ENCODE data around the gene CDH24.

CDH24 gene

GRCh38 chr14:23056956-23057756, at the start of gene CDH24:
TSS of gene CDH24 (minus strand) at chr14:23057520. CDS start at chr14:23055733, 1,787 bp downstream.
- peak; percentile 49 for DNase-seq (ENCODE audit: low read depth in 2 of 2)

- no peak for DNase-seq (ENCODE audit: low read depth in 2 of 2)
Observed at GRCh38 chr14:23106747-23107045, 49.4 kb upstream of the CDH24 start.

- DNase-seq (ENCODE audit: low read depth in 2 of 2) = no peak
Observed at GRCh38 chr14:23105348-23105824, 48.1 kb upstream of the CDH24 start.

GRCh38 chr14:23104591-23105347, 47.4 kb upstream of the CDH24 start, which contains the start of gene CIROP:
TSS of gene CIROP (minus strand) at chr14:23104989. CDS start at chr14:23104920, 69 bp downstream.
- no peak for DNase-seq (ENCODE audit: low read depth in 2 of 2)

- no peak for DNase-seq (ENCODE audit: low read depth in 2 of 2)
Observed at GRCh38 chr14:23104070-23104590, 46.8 kb upstream of the CDH24 start.

- no peak for DNase-seq (ENCODE audit: low read depth in 2 of 2)
Observed at GRCh38 chr14:23103581-23103980, 46.3 kb upstream of the CDH24 start.

- DNase-seq (ENCODE audit: low read depth in 2 of 2) = no peak
Observed at GRCh38 chr14:23102801-23103200, 45.5 kb upstream of the CDH24 start.

GRCh38 chr14:23101986-23102625, 44.8 kb upstream of the CDH24 start:
- no peak for DNase-seq (ENCODE audit: low read depth in 2 of 2)

GRCh38 chr14:23101213-23101970, 44.1 kb upstream of the CDH24 start:
- DNase-seq (ENCODE audit: low read depth in 2 of 2) = no peak

GRCh38 chr14:23099212-23099861, 42.0 kb upstream of the CDH24 start:
- no peak for DNase-seq (ENCODE audit: low read depth in 2 of 2)

- no peak for DNase-seq (ENCODE audit: low read depth in 2 of 2)
Observed at GRCh38 chr14:23097786-23098185, 40.5 kb upstream of the CDH24 start.

GRCh38 chr14:23095196-23096108, 38.1 kb upstream of the CDH24 start, which contains the start of gene C14orf119:
TSS of gene C14orf119 (plus strand) at chr14:23095505. CDS start at chr14:23097659, 2,154 bp downstream.
- peak in 1 of 2 donors; percentile 99 for DNase-seq (ENCODE audit: low read depth in 2 of 2)

GRCh38 chr14:23094666-23095195, 37.4 kb upstream of the CDH24 start, which contains the start of gene ACIN1:
TSS of gene ACIN1 (minus strand) at chr14:23095136. CDS start at chr14:23095112, 24 bp downstream.
- peak in 1 of 2 donors; percentile 98 for DNase-seq (ENCODE audit: low read depth in 2 of 2)

GRCh38 chr14:23093991-23094665, 36.8 kb upstream of the CDH24 start:
- peak in 1 of 2 donors; percentile 60 for DNase-seq (ENCODE audit: low read depth in 2 of 2)

- DNase-seq (ENCODE audit: low read depth in 2 of 2) = no peak
Observed at GRCh38 chr14:23093526-23093925, 36.2 kb upstream of the CDH24 start.

GRCh38 chr14:23093104-23093503, 35.8 kb upstream of the CDH24 start:
- no peak for DNase-seq (ENCODE audit: low read depth in 2 of 2)

- DNase-seq (ENCODE audit: low read depth in 2 of 2) = no peak
Observed at GRCh38 chr14:23091294-23092225, 34.2 kb upstream of the CDH24 start.

- no peak for DNase-seq (ENCODE audit: low read depth in 2 of 2)
Observed at GRCh38 chr14:23090254-23090636, 32.9 kb upstream of the CDH24 start.
